ENCODE measurements around the gene FOXP1. TPM values are rescaled to one million over a fixed set of nuclear protein-coding genes. Genes with fewer than 3 reads are reported as not detected.

The FOXP1 gene
- total and polyA plus RNA-seq, 4 donors: 4.9 to 35.4 (median 32.0) TPM

DNA sequence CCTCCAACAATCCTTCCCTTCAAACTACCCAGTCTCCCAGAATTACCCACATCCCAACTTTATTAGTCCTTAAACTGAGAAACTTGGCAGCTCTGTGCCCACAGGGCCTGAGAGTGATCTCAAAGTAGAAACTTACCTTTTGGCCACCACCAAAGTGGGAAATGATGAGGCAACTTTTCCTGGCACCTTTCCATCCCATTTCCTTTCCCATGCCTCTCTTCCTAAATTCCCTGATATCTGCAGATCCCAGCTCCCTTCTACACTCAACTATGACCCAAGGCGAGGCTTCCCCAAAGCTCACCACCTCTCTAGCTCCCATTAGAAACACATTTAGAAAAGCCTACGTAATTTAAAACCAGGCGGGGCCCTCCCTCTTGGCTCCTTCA is 271.9 kb downstream of the FOXP1 start:
- no peak for DNase-seq (ENCODE audit: low spot score)
- H3K27ac ChIP-seq (ENCODE audit: low read depth in 1 of 2, low read length in 2 of 2): peak overlapping the region in 1 of 2 donors; percentile 8
- no peaks in the 10 kb centered on the region for H3K9me3 ChIP-seq (ENCODE audit: control insufficient read depth in 4 of 4, low read length in 3 of 4)
- WGBS: 90% methylated on average over 3 of the region's 3 CpGs
- TF ChIP-seq FOXA1 (IDR thresholded peaks at IDR 0.05) (no peak), EGR1 (IDR thresholded peaks at IDR 0.05; ENCODE audit: low read depth in 2 of 2) (peak in 1 of 2 donors; percentile 38), JUND (IDR thresholded peaks at IDR 0.05) (peak; percentile 42 to 54), RAD21 (IDR thresholded peaks at IDR 0.05) (peak; percentile 27 to 41), RXRA (IDR thresholded peaks at IDR 0.05) (peak in 1 of 2 donors; percentile 39), GABPA (IDR thresholded peaks at IDR 0.05 in 1 of 2, conservative IDR thresholded peaks at IDR 0.05 in 1 of 2) (no peak), HNF4A (conservative IDR thresholded peaks at IDR 0.05) (peak; percentile 25 to 54)
- TF ChIP-seq, protein P1, sequence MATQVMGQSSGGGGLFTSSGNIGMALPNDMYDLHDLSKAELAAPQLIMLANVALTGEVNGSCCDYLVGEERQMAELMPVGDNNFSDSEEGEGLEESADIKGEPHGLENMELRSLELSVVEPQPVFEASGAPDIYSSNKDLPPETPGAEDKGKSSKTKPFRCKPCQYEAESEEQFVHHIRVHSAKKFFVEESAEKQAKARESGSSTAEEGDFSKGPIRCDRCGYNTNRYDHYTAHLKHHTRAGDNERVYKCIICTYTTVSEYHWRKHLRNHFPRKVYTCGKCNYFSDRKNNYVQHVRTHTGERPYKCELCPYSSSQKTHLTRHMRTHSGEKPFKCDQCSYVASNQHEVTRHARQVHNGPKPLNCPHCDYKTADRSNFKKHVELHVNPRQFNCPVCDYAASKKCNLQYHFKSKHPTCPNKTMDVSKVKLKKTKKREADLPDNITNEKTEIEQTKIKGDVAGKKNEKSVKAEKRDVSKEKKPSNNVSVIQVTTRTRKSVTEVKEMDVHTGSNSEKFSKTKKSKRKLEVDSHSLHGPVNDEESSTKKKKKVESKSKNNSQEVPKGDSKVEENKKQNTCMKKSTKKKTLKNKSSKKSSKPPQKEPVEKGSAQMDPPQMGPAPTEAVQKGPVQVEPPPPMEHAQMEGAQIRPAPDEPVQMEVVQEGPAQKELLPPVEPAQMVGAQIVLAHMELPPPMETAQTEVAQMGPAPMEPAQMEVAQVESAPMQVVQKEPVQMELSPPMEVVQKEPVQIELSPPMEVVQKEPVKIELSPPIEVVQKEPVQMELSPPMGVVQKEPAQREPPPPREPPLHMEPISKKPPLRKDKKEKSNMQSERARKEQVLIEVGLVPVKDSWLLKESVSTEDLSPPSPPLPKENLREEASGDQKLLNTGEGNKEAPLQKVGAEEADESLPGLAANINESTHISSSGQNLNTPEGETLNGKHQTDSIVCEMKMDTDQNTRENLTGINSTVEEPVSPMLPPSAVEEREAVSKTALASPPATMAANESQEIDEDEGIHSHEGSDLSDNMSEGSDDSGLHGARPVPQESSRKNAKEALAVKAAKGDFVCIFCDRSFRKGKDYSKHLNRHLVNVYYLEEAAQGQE (IDR thresholded peaks at IDR 0.05): no peak
- TF ChIP-seq, protein P2, sequence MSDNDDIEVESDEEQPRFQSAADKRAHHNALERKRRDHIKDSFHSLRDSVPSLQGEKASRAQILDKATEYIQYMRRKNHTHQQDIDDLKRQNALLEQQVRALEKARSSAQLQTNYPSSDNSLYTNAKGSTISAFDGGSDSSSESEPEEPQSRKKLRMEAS (IDR thresholded peaks at IDR 0.05): peak; percentile 72
- TF ChIP-seq, protein P3, sequence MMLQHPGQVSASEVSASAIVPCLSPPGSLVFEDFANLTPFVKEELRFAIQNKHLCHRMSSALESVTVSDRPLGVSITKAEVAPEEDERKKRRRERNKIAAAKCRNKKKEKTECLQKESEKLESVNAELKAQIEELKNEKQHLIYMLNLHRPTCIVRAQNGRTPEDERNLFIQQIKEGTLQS (IDR thresholded peaks at IDR 0.05): peak; percentile 76
- H3K27me3 ChIP-seq (ENCODE audit: control insufficient read depth in 4 of 4, insufficient read depth in 4 of 4, low read length in 3 of 4): no peaks in the 10 kb centered on the region
- no peaks in the 10 kb centered on the region for H3K36me3 ChIP-seq (ENCODE audit: control insufficient read depth in 4 of 4, insufficient read depth in 3 of 4, low read depth in 1 of 4, low read length in 3 of 4)
- no peak overlapping the region for H3K9ac ChIP-seq (ENCODE audit: low read depth in 1 of 2, low read length in 2 of 2)
- no peak overlapping the region for H3K4me3 ChIP-seq (ENCODE audit: low read depth in 1 of 3, low read length in 3 of 3)
- peaks cover 0 to 13% (median 0%) of the 10 kb centered on the region in 4 donors for H3K4me1 ChIP-seq (ENCODE audit: control insufficient read depth in 4 of 4, insufficient read depth in 4 of 4, low read length in 3 of 4)

DNA sequence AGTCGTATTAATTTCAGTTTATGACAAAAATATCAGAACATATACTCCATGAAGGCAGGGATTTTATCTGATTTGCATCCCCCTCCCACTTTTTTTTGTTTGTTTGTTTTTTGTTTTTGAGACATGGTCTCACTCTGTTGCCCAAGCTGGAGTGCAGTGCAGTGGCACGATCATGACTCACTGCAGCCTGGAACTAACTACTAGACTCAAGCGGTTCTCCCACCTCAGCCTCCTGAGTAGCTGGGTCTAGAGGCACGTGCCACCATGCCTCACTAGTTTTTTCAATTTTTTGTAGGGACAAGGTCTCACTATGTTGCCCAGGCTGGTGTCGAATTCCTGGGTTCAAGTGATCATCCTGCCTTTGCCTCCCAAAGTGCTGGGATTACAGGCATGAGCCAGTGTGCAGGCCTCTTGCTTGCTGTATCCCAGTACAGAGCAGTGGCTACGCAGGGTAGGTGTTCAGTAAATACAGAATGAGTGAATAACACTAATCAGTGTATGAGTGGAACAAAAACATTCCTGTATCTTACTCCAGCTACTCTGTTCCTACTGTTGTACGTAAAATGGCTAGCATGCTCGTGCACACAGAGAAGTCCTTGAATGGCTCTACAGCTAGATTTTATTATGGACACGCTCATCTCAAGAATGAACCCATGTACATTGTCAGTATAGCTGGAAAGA is 272.4 kb downstream of the FOXP1 start:
- Histone ChIP-seq H3K36me3 (ENCODE audit: control insufficient read depth in 4 of 4, insufficient read depth in 3 of 4, low read depth in 1 of 4, low read length in 3 of 4) (no peaks in the 10 kb centered on the region), H3K27ac (ENCODE audit: low read depth in 1 of 2, low read length in 2 of 2) (peak overlapping the region in 1 of 2 donors; percentile 1), H3K4me3 (ENCODE audit: low read depth in 1 of 3, low read length in 3 of 3) (no peak overlapping the region), H3K9ac (ENCODE audit: low read depth in 1 of 2, low read length in 2 of 2) (no peak overlapping the region), H3K9me3 (ENCODE audit: control insufficient read depth in 4 of 4, low read length in 3 of 4) (no peaks in the 10 kb centered on the region), H3K27me3 (ENCODE audit: control insufficient read depth in 4 of 4, insufficient read depth in 4 of 4, low read length in 3 of 4) (no peaks in the 10 kb centered on the region), H3K4me1 (ENCODE audit: control insufficient read depth in 4 of 4, insufficient read depth in 4 of 4, low read length in 3 of 4) (peaks cover 0 to 13% (median 0%) of the 10 kb centered on the region in 4 donors)
- TF ChIP-seq HNF4A (conservative IDR thresholded peaks at IDR 0.05) (no peak), HNF4G (IDR thresholded peaks at IDR 0.05) (no peak)
- DNase-seq (ENCODE audit: low spot score): no peak
- WGBS: 96% methylated on average over 9 of the region's 9 CpGs

DNA sequence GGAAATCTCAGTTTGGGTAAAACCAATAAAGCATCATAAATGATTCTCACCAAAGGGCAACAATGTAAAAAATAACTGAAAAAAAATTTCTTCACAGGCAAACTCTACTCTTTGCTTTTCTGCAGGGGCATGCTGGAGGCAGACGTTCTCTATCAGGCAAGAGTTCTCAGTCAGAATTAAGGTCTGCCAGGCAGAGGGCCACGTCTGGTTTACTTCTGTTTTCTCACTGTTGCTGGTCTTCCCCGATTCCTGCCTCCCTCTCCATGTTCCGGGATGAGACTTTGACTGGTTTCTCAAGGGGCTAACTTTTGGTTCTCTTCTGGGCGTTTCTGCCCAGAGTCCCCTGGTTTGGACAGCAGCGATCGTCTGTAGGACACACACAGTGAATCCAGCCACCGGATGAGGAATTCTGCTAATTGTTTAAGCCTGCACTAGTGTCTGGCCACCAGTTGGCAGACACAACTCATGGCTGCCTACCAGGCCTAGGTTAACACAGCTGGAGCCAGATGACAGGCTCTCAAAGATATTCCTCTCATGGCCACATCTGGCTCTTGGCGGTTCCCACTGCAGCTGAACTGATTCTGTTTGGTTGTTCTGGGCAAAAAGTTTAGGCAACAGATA is 273.1 kb downstream of the FOXP1 start:
- Histone ChIP-seq H3K9ac (ENCODE audit: low read depth in 1 of 2, low read length in 2 of 2) (no peak overlapping the region), H3K4me3 (ENCODE audit: low read depth in 1 of 3, low read length in 3 of 3) (no peak overlapping the region), H3K27me3 (ENCODE audit: control insufficient read depth in 4 of 4, insufficient read depth in 4 of 4, low read length in 3 of 4) (no peaks in the 10 kb centered on the region), H3K27ac (ENCODE audit: low read depth in 1 of 2, low read length in 2 of 2) (no peak overlapping the region), H3K4me1 (ENCODE audit: control insufficient read depth in 4 of 4, insufficient read depth in 4 of 4, low read length in 3 of 4) (peaks cover 0 to 16% (median 0%) of the 10 kb centered on the region in 4 donors), H3K9me3 (ENCODE audit: control insufficient read depth in 4 of 4, low read length in 3 of 4) (no peaks in the 10 kb centered on the region), H3K36me3 (ENCODE audit: control insufficient read depth in 4 of 4, insufficient read depth in 3 of 4, low read depth in 1 of 4, low read length in 3 of 4) (no peaks in the 10 kb centered on the region)
- no peak for DNase-seq (ENCODE audit: low spot score)
- 81% methylated on average over 9 of the region's 9 CpGs for WGBS
- TF ChIP-seq, protein P3 (IDR thresholded peaks at IDR 0.05): no peak
- TF ChIP-seq FOXA1 (IDR thresholded peaks at IDR 0.05) (no peak), GABPA (IDR thresholded peaks at IDR 0.05 in 1 of 2, conservative IDR thresholded peaks at IDR 0.05 in 1 of 2) (no peak), JUND (IDR thresholded peaks at IDR 0.05) (no peak), HNF4G (IDR thresholded peaks at IDR 0.05) (no peak), NR2F2 (IDR thresholded peaks at IDR 0.05) (no peak), FOXA2 (IDR thresholded peaks at IDR 0.05) (no peak), TAF1 (conservative IDR thresholded peaks at IDR 0.05) (no peak), HNF4A (conservative IDR thresholded peaks at IDR 0.05) (no peak), SP1 (IDR thresholded peaks at IDR 0.05) (no peak)
- TF ChIP-seq, protein P1 (IDR thresholded peaks at IDR 0.05): no peak
- TF ChIP-seq, protein P2 (IDR thresholded peaks at IDR 0.05): no peak
